Ascending aorta (tissue), 2 donors: ENCODE results near the gene GSTK1. TPM values are rescaled to one million over a fixed set of nuclear protein-coding genes. Genes with fewer than 3 reads are reported as not detected.

Experiments
- DNase-seq, 2 donors: peaks; one replicate each; pipeline ENCODE4 v3.0.0-alpha.2; 2019; ENCODE audit warnings: low spot score in 2 of 2
- H3K27ac ChIP-seq, 2 donors: fragments of 200-600 bp; sonication (generic); one replicate each; pipeline ENCODE4 v1.5.1; 2016 to 2017; ENCODE audit warnings: mild to moderate bottlenecking in 1 of 2
- H3K27me3 ChIP-seq: fragments of 200-600 bp; sonication (generic); one replicate; pipeline ENCODE4 v1.5.1; 2017
- H3K36me3 ChIP-seq, 2 donors: fragments of 200-600 bp; sonication (generic); one replicate each; pipeline ENCODE4 v1.5.1; 2016
- H3K4me1 ChIP-seq, 2 donors: fragments of 200-600 bp; sonication (generic); one replicate each; pipeline ENCODE4 v1.5.1; 2016 to 2017; ENCODE audit warnings: mild to moderate bottlenecking in 1 of 2
- H3K4me3 ChIP-seq, 2 donors: fragments of 200-600 bp; sonication (generic); one replicate each; pipeline ENCODE4 v1.5.1; 2016 to 2017; ENCODE audit warnings: mild to moderate bottlenecking in 1 of 2
- H3K9me3 ChIP-seq, 2 donors: fragments of 200-600 bp; sonication (generic); one replicate each; pipeline ENCODE4 v1.5.1; 2016
- CTCF ChIP-seq, 3 experiments: fragments of 200-600 bp in 2 of 3; fragments of 450-650 bp in 1 of 3; sonication (generic) in 2 of 3; IDR thresholded peaks; one replicate each; pipeline ENCODE4 v1.5.1; 2016 to 2019; ENCODE audit warnings: antibody characterized with exemption in 3 of 3, mild to moderate bottlenecking in 1 of 3, moderate library complexity in 1 of 3
- intact Hi-C: fragments of 100-400 bp; cut with DNase I; formaldehyde crosslinking; loops from one replicate; pipeline ENCODE4 v1.15.1; 2023
- total RNA-seq: library from RNA; depleted of rRNA; stranded (reverse); fragments of >200 nt; gene quantifications from one replicate; pipeline ENCODE4 v1.1.0, GENCODE V29; 2016

The GSTK1 gene
- total RNA-seq, 1 donor from 2014 or later, result 174 TPM

GRCh38 chr7:143290293-143290692 lies 27.1 kb downstream of the GSTK1 start:
- H3K4me3 ChIP-seq, result no peak overlapping the region

DNA sequence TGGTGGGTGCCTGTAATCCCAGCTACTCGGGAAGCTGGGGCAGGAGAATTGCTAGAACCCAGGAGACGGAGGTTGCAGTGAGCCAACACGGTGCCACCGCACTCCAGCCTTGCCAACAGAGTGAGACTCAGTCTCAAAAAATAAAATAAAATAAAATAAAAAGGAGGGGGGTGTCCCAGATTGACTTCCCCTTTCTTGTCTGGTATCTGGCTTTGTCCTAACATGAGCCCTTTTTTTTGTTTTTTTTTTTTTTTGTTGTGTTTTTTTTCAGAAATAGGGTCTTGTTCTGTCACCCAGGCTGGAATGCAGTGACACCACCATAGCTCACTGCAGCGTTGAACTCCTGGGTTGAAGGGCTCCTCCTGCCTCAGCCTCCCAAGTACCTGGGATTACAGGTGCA lies 29.6 kb downstream of the GSTK1 start:
- intact Hi-C loops, result no loop called here

More at GRCh38 chr7:143290293-143290692, 27.1 kb downstream of the GSTK1 start:
- no peak for DNase-seq
- Histone ChIP-seq H3K9me3 (no peaks in the 10 kb centered on the region), H3K27me3 (no peaks in the 10 kb centered on the region), H3K4me1 (peaks cover 3 to 11% of the 10 kb centered on the region in 2 donors), H3K27ac (no peak overlapping the region), H3K36me3 (peaks cover 34 to 35% of the 10 kb centered on the region in 2 donors)
- intact Hi-C loops, result no loop called here
- no peak for TF ChIP-seq CTCF (IDR thresholded peaks at IDR 0.05)

DNA sequence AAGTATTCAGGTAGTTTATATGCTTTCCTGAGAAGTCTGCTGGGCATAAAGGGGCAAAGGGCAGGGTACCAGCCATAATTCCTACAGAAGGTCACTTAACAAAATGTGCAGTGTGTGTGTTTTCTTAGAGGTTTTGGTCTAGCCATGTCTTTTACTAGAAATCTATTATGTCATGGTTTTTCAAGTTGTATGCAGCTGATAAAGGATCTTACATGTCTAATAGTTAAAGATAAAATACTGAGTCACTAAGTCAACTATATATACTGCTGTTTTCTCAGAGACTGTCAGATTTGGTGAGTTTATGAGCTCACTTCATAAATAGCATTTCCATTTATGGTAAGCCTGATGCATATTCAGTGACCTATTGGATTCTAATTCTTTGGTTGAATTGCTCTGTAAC lies 32.6 kb downstream of the GSTK1 start:
- H3K27ac ChIP-seq, result peak overlapping the region in 1 of 2 donors; percentile 38
- H3K4me1 ChIP-seq, result peaks cover 0 to 4% of the 10 kb centered on the region in 2 donors

More for the DNA sequence above, 29.6 kb downstream of the GSTK1 start:
- peaks cover 34 to 35% of the 10 kb centered on the region in 2 donors for H3K36me3 ChIP-seq
- no peaks in the 10 kb centered on the region for H3K9me3 ChIP-seq
- no peak for TF ChIP-seq CTCF (IDR thresholded peaks at IDR 0.05)
- H3K4me3 ChIP-seq, result no peak overlapping the region
- peaks cover 3 to 12% of the 10 kb centered on the region in 2 donors for H3K4me1 ChIP-seq
- no peak overlapping the region for H3K27ac ChIP-seq
- no peaks in the 10 kb centered on the region for H3K27me3 ChIP-seq
- no peak for DNase-seq

DNA sequence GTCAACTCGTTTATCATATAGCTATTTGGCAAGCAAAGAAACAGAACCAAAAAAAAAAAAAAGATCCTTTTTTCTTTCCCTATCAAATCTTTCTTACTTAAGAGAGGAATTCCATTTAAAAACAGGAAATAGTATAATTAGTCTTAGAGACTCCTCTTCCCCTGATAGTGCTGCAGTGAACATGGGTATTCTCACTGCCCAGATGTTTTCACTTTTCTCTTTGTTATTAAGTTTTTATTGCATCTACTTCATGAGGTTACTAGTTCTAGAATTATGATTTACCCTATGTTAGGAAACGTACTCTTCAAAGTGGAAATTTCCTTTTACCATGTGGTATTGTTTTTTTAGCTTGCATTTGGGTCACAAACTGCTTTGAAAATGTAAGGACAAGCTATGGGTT lies 33.4 kb downstream of the GSTK1 start:
- Histone ChIP-seq H3K27me3 (no peaks in the 10 kb centered on the region), H3K9me3 (no peaks in the 10 kb centered on the region), H3K27ac (peak overlapping the region in 1 of 2 donors; percentile 38), H3K36me3 (peaks cover 61 to 71% of the 10 kb centered on the region in 2 donors), H3K4me3 (no peak overlapping the region), H3K4me1 (peaks cover 0 to 4% of the 10 kb centered on the region in 2 donors)
- DNase-seq, result no peak
- no peak for TF ChIP-seq CTCF (IDR thresholded peaks at IDR 0.05)
- intact Hi-C loops, result no loop called here

More for the DNA sequence above, 32.6 kb downstream of the GSTK1 start:
- no peak for TF ChIP-seq CTCF (IDR thresholded peaks at IDR 0.05)
- Histone ChIP-seq H3K27me3 (no peaks in the 10 kb centered on the region), H3K4me3 (no peak overlapping the region), H3K36me3 (peaks cover 59 to 63% of the 10 kb centered on the region in 2 donors), H3K9me3 (no peaks in the 10 kb centered on the region)
- no peak for DNase-seq
- intact Hi-C loops, result no loop called here

GRCh38 chr7:143299346-143299745 lies 36.1 kb downstream of the GSTK1 start:
- peaks cover 53 to 70% of the 10 kb centered on the region in 2 donors for H3K36me3 ChIP-seq
- intact Hi-C loops, result no loop called here
- peaks cover 0 to 4% of the 10 kb centered on the region in 2 donors for H3K4me1 ChIP-seq
- TF ChIP-seq CTCF (IDR thresholded peaks at IDR 0.05), result no peak
- H3K27me3 ChIP-seq, result no peaks in the 10 kb centered on the region
- no peak overlapping the region for H3K4me3 ChIP-seq
- DNase-seq, result no peak
- no peak overlapping the region for H3K27ac ChIP-seq
- no peaks in the 10 kb centered on the region for H3K9me3 ChIP-seq

DNA sequence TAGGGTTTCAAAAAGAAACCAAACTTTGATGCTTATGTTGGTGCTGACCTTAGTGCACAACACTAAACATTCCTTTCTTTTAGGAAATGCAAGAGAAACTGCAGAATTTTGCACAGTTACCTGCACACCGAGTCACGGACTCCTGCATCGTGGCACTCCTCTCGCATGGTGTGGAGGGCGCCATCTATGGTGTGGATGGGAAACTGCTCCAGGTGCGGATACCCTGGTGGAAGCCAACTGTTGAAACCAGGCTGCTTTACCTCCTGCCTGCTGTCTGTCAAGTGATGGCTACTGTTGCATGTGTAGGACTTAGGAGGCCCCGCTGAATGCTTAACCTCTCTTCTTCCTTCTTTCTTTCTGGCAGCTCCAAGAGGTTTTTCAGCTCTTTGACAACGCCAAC lies 36.6 kb downstream of the GSTK1 start:
- TF ChIP-seq CTCF (IDR thresholded peaks at IDR 0.05), result peak in 1 of 3 experiments; percentile 31
- H3K9me3 ChIP-seq, result no peaks in the 10 kb centered on the region
- H3K4me1 ChIP-seq, result peaks cover 0 to 4% of the 10 kb centered on the region in 2 donors
- peaks cover 53 to 70% of the 10 kb centered on the region in 2 donors for H3K36me3 ChIP-seq
- intact Hi-C loops, result no loop called here
- H3K27ac ChIP-seq, result no peak overlapping the region
- no peak overlapping the region for H3K4me3 ChIP-seq
- H3K27me3 ChIP-seq, result no peaks in the 10 kb centered on the region
- no peak for DNase-seq
